B cell (primary cell): ENCODE measurements around the gene CAPN11. TPM values are rescaled to one million over a fixed set of nuclear protein-coding genes. Genes with fewer than 3 reads are reported as not detected.

Experiments used
- ATAC-seq: fragments of 200-7000 bp; cut with Tn5 transposase; one replicate; pipeline ENCODE4 v1.10.0; 2021; ENCODE audit warnings: low read depth, mild to moderate bottlenecking, moderate number of reproducible peaks, moderate library complexity
- CTCF ChIA-PET: fragments of 350-600 bp; sonication (Branson Sonifier 250); formaldehyde crosslinking; loops from one replicate; lab custom pipeline; 2021; ENCODE audit warnings: antibody characterized with exemption, inconsistent platforms; lab: Charles Lee
- POLR2A ChIA-PET: fragments of 350-600 bp; sonication (Branson Sonifier 250); formaldehyde crosslinking; loops from one replicate; lab custom pipeline; 2021; ENCODE audit warnings: antibody characterized with exemption; lab: Charles Lee
- DNase-seq: peaks from one replicate; pipeline ENCODE4 v3.0.0; 2013
- H2AFZ ChIP-seq: 2 replicates; pipeline ENCODE4 v1.6.1; 2012; ENCODE audit warnings: mild to moderate bottlenecking, low read depth, low read length; ENCODE audit not compliant: insufficient read depth, poor library complexity, severe bottlenecking
- H3K27ac ChIP-seq, 2 donors: 1 replicate in 1 of 2; 2 replicates in 1 of 2; pipeline ENCODE4 v1.5.1; 2012 to 2013; ENCODE audit warnings: low read length in 2 of 2, mild to moderate bottlenecking in 2 of 2, moderate library complexity in 1 of 2
- H3K27me3 ChIP-seq, 4 experiments: fragments of 200-600 bp in 1 of 4; sonication (generic) in 1 of 4; replicated peaks in 1 of 4; 1 replicate in 2 of 4; 2 replicates in 2 of 4; pipeline versions ENCODE4 v1.6.1 to v1.7.0; 2013 to 2016; ENCODE audit warnings: low read length in 3 of 4, mild to moderate bottlenecking in 2 of 4, mixed read lengths in 1 of 4, moderate library complexity in 1 of 4; ENCODE audit not compliant: insufficient read depth in 4 of 4, control insufficient read depth in 3 of 4; ENCODE audit errors: control extremely low read depth in 1 of 4
- H3K36me3 ChIP-seq, 2 experiments: replicated peaks in 1 of 2; 1 replicate in 1 of 2; 2 replicates in 1 of 2; pipeline versions ENCODE4 v1.6.1 to v1.7.1; 2013; ENCODE audit warnings: low read length in 1 of 2; ENCODE audit not compliant: insufficient read depth in 2 of 2, control insufficient read depth in 1 of 2; ENCODE audit errors: control extremely low read depth in 1 of 2, extremely low read depth in 1 of 2
- H3K4me1 ChIP-seq, 2 donors: fragments of 200-600 bp in 1 of 2; sonication (generic) in 1 of 2; 1 replicate in 1 of 2; 2 replicates in 1 of 2; pipeline versions ENCODE4 v1.5.1 to v1.6.1; 2013 to 2017; ENCODE audit warnings: low read length in 2 of 2; ENCODE audit not compliant: control insufficient read depth in 2 of 2, insufficient read depth in 2 of 2
- H3K4me2 ChIP-seq: replicated peaks from 2 replicates; pipeline ENCODE3; 2012; ENCODE audit warnings: mild to moderate bottlenecking, low read depth, low read length; ENCODE audit not compliant: poor library complexity, severe bottlenecking
- H3K4me3 ChIP-seq, 5 experiments: fragments of 200-600 bp in 1 of 5; sonication (generic) in 1 of 5; 1 replicate in 3 of 5; 2 replicates in 2 of 5; pipeline versions ENCODE4 v1.5.1 to v1.7.0; 2011 to 2016; ENCODE audit warnings: low read length in 4 of 5, mild to moderate bottlenecking in 4 of 5, low read depth in 2 of 5, control low read depth in 1 of 5, moderate library complexity in 1 of 5; ENCODE audit not compliant: insufficient read depth in 1 of 5; ENCODE audit errors: control extremely low read depth in 1 of 5, extremely low read depth in 1 of 5
- H3K79me2 ChIP-seq: fragments of 200-600 bp; sonication (generic); one replicate; pipeline ENCODE4 v1.6.0; 2016; ENCODE audit warnings: low read length; ENCODE audit not compliant: control insufficient read depth, insufficient read depth
- H3K9ac ChIP-seq: fragments of 200-600 bp; sonication (generic); 2 replicates; pipeline ENCODE4 v1.6.1; 2017; ENCODE audit warnings: mild to moderate bottlenecking, low read length, moderate library complexity
- H3K9me3 ChIP-seq, 3 donors: one replicate each; pipeline versions ENCODE4 v1.6.1 to v1.7.1; 2013; ENCODE audit warnings: low read length in 2 of 3; ENCODE audit not compliant: control insufficient read depth in 2 of 3, insufficient read depth in 1 of 3; ENCODE audit errors: control extremely low read depth in 1 of 3
- H4K20me1 ChIP-seq: 2 replicates; pipeline ENCODE4 v1.6.0; 2012; ENCODE audit warnings: mild to moderate bottlenecking, low read length; ENCODE audit not compliant: insufficient read depth, control insufficient read depth, poor library complexity, severe bottlenecking
- H3K27ac Mint-ChIP-seq: one replicate; pipeline ENCODE4 v1.8.0; 2021; ENCODE audit warnings: mixed read lengths
- H3K27me3 Mint-ChIP-seq: one replicate; pipeline ENCODE4 v1.8.0; 2021; ENCODE audit warnings: mixed read lengths
- H3K4me1 Mint-ChIP-seq: one replicate; pipeline ENCODE4 v1.8.0; 2021; ENCODE audit warnings: mixed read lengths
- H3K4me3 Mint-ChIP-seq: one replicate; pipeline ENCODE4 v1.8.0; 2021; ENCODE audit warnings: mixed read lengths
- H3K9me3 Mint-ChIP-seq: one replicate; pipeline ENCODE4 v1.8.0; 2022; ENCODE audit warnings: mixed read lengths; ENCODE audit not compliant: insufficient read depth
- EZH2 ChIP-seq: IDR thresholded peaks from 2 replicates; pipeline ENCODE4 v1.6.1; 2012; ENCODE audit warnings: borderline replicate concordance, low read depth, mild to moderate bottlenecking, moderate library complexity, low read length; ENCODE audit not compliant: insufficient read depth, poor library complexity, severe bottlenecking
- WGBS: methylation state at CpG from one replicate; pipeline ENCODE4 v1.1.5; 2013; ENCODE audit warnings: missing lambda C conversion rate; ENCODE audit not compliant: insufficient coverage; 5-methylcytosine and 5-hydroxymethylcytosine counted together
- intact Hi-C: fragments of 100-400 bp; cut with micrococcal nuclease; formaldehyde crosslinking; loops from one replicate; pipeline ENCODE4 v1.10.0; 2022
- polyA plus RNA-seq: library from polyadenylated mRNA; depleted of rRNA; stranded (reverse); fragments of >200 nt; gene quantifications from 2 replicates; pipeline ENCODE4 v1.2.3, GENCODE V29; 2012
- total RNA-seq, 2 donors: library from RNA; stranded (reverse); fragments of 120-200 nt in 1 of 2; gene quantifications; 1 replicate in 1 of 2; 2 replicates in 1 of 2; pipeline versions ENCODE4 v1.2.3 to v1.2.4, GENCODE V29; 2013 to 2022
- TF ChIP-seq, protein P1 (sequence below): fragments of 200-600 bp; IDR thresholded peaks from one replicate; pipeline ENCODE4 v1.8.0; 2022; ENCODE audit warnings: antibody characterized with exemption, mild to moderate bottlenecking

CAPN11 gene
- total and polyA plus RNA-seq, 2 donors (not counting 1 experiment from before 2014, with no cell fraction given) = not detected

DNA sequence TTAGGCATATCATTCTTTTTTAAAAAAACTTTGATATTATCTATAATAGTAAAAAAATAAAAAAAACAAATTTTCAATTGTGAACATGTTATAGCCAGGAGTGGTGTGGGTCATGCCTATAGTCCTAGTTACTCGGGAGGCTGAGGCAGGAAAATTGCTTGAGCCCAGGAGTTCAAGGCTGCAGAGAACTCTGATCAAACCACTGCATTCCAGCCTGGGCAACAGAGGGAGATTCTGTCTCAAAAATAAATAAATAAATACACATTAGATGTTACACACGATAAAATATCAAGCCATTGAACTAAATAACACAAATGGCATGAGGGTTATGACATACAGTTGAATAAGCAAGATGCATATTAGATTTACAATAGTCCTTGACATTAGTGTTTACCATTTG is 30.2 kb downstream of the CAPN11 start:
- no peaks in the 10 kb centered on the region for H3K4me1 Mint-ChIP-seq
- no peaks in the 10 kb centered on the region for H4K20me1 ChIP-seq
- ChIA-PET POLR2A (no interaction called here), CTCF (interaction anchor here (0.6 kb wide), 1 partner anchor 32 kb away, joined by 3 read pairs; no protein-coding TSS in a partner anchor)
- no peak overlapping the region for H3K4me2 ChIP-seq
- H3K27ac Mint-ChIP-seq = no peak overlapping the region
- H3K4me3 Mint-ChIP-seq = no peak overlapping the region
- ATAC-seq (no peak), DNase-seq (no peak)
- H3K27me3 ChIP-seq = peaks cover 0 to 11% (median 0%) of the 10 kb centered on the region in 4 experiments
- H3K4me1 ChIP-seq = no peaks in the 10 kb centered on the region
- H3K27ac ChIP-seq = no peak overlapping the region
- TF ChIP-seq, protein P1, sequence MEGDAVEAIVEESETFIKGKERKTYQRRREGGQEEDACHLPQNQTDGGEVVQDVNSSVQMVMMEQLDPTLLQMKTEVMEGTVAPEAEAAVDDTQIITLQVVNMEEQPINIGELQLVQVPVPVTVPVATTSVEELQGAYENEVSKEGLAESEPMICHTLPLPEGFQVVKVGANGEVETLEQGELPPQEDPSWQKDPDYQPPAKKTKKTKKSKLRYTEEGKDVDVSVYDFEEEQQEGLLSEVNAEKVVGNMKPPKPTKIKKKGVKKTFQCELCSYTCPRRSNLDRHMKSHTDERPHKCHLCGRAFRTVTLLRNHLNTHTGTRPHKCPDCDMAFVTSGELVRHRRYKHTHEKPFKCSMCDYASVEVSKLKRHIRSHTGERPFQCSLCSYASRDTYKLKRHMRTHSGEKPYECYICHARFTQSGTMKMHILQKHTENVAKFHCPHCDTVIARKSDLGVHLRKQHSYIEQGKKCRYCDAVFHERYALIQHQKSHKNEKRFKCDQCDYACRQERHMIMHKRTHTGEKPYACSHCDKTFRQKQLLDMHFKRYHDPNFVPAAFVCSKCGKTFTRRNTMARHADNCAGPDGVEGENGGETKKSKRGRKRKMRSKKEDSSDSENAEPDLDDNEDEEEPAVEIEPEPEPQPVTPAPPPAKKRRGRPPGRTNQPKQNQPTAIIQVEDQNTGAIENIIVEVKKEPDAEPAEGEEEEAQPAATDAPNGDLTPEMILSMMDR = no peak
- TF ChIP-seq EZH2 = no peak
- no peak overlapping the region for H2AFZ ChIP-seq
- H3K36me3 ChIP-seq = no peaks in the 10 kb centered on the region
- intact Hi-C loops = no loop called here
- no peaks in the 10 kb centered on the region for H3K79me2 ChIP-seq
- no peak overlapping the region for H3K9ac ChIP-seq
- H3K9me3 ChIP-seq = no peaks in the 10 kb centered on the region
- H3K4me3 ChIP-seq = no peak overlapping the region
- WGBS = no CpG with 5 or more reads among the region's 2 CpGs
- H3K9me3 Mint-ChIP-seq = no peaks in the 10 kb centered on the region
- peaks cover 30% of the 10 kb centered on the region for H3K27me3 Mint-ChIP-seq

DNA sequence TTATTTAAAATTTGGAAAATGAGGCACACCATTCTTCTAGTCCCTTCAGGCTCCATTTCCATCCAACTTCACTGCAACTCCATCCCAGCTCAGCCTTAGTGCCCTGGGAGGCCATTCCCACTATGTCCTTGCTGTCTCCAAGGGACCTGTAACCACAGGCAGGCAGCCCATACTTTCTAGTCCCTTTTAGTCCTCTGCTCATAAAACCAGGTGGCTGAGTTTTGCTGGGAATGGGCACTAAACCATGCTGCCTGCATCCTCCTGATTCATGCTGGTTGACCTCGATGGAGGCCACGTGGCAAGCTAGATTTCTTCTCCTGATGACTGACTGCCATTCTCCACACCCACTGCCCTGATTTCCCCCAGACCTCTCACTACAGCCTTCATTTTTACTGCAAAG is 30.6 kb downstream of the CAPN11 start:
- Histone ChIP-seq H3K4me1 (no peaks in the 10 kb centered on the region), H3K36me3 (no peaks in the 10 kb centered on the region), H3K27me3 (peaks cover 0 to 8% (median 0%) of the 10 kb centered on the region in 4 experiments), H3K4me2 (no peak overlapping the region), H2AFZ (no peak overlapping the region), H3K79me2 (no peaks in the 10 kb centered on the region), H3K27ac (no peak overlapping the region), H3K4me3 (no peak overlapping the region), H3K9me3 (no peaks in the 10 kb centered on the region), H4K20me1 (no peaks in the 10 kb centered on the region), H3K9ac (no peak overlapping the region)
- intact Hi-C loops = no loop called here
- WGBS = 62% methylated on average over 2 of the region's 2 CpGs
- no peak for DNase-seq
- ChIA-PET CTCF (interaction anchor here (0.6 to 1.5 kb wide), 4 partner anchors 17 to 93 kb away, joined by 3 to 4 read pairs (median 4); no protein-coding TSS in a partner anchor), POLR2A (no interaction called here)
- H3K27me3 Mint-ChIP-seq = peaks cover 28% of the 10 kb centered on the region
- ATAC-seq = no peak
- H3K9me3 Mint-ChIP-seq = no peaks in the 10 kb centered on the region
- TF ChIP-seq, protein P1 = no peak
- no peak for TF ChIP-seq EZH2
- H3K27ac Mint-ChIP-seq = no peak overlapping the region
- H3K4me3 Mint-ChIP-seq = no peak overlapping the region
- no peaks in the 10 kb centered on the region for H3K4me1 Mint-ChIP-seq
